UCSD-AML1 (cell line): ENCODE results near the gene ASTN2.

ENCODE experiments used
- DNase-seq: peaks from one replicate; lab custom pipeline; 2025; ENCODE audit not compliant: unreplicated experiment; lab: John Stamatoyannopoulos, UW

Gene ASTN2

DNA sequence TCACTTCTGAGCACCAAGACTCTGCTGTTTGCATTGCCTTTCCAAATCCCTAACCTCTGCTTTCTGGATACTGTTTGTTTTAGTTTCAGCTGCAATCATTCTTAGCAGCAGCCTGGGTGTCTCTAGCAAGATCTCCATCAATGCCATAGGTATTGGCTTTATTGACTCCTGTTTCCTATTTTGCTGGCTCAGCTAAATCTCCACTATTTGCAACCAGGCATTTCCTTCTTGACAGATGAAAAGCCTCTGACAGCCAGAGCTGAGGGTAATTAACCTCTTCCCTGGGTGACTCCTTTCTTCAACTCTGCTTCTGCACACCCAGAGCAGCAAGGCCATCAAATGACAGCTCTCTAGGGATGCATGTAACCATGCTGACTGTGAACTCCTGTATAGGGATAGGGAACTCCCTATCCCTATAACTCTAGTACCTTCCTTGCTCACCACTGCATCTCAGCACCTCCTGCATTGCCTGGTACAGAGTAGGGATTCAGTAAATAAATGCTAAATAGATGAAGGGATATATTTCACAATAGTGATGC, 434.2 kb downstream of the ASTN2 start:
- no peak for DNase-seq

DNA sequence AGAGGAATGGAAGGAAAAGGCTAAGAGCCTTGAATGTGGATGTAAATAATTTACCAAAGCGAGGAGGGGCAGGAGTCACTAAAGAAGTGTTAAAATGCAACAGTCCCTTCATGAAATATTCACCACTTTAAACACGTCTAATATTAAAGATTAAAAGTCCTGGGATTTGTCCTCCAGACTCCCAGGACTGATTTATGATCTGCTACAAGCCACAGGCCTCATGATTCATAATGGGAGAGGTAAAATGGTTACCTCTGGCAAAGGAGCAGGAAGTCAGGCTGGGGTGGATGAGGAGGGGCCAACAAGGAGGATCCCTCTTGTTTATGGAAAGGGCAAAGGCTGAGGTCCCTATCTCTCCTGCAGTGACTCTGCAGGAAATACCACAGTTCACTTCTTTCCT, 435.4 kb downstream of the ASTN2 start:
- DNase-seq: no peak

DNA sequence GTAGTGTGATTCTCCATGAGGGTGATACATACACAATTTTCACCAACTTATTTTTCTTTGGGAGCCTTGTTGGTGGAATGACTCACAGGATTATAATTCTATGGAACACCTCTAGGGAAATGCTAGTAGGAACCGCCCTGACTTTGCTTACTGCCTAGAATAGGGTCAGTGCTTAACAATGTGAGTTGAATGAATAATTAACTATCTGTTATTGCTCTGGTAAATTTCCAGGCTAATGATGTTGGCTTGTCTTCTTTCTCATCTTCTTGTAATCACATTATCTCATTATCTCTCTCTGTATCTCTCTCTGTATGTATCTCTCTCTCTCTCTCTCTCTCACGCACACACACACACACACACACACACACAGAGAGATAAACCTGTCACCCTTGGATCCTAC, 436.7 kb downstream of the ASTN2 start:
- DNase-seq: no peak

DNA sequence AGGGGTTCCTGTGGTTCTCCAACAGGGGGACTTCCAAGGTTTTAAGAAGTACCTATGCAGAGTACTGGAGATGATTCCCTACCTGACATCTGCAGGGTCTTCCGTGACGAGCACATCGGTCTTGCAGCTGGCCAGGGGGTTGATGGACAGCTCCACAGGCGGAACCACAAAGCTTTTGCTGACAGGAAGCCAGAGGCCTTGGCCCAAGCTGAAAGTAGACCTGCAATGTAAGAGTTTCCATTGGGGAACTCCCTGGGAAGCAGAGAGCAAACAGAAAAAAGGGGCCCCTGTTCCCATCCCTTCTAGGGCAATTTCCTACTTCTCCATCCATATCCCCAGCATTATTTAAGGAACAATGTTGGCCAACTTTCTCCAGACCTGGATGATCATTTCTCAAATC, 439.7 kb downstream of the ASTN2 start:
- DNase-seq: no peak

DNA sequence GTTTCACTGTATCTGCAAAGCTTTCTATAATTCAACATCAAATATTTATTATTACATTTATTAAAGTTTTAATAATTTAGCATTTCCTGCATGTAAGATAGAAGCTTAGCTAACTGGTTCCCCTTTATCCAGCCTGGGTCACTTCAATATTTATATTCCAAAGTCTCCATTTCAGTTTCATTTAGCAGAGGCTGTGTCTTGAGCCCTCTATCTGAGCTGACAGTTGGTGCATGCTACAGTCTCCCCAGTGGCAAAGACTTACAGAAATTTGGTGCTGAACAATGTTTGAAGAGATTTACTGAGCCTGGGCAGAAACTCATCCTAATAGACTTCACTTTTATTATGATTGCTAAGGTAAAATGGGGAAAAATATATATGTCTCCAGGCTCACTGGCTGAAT, 448.7 kb downstream of the ASTN2 start:
- DNase-seq: no peak

DNA sequence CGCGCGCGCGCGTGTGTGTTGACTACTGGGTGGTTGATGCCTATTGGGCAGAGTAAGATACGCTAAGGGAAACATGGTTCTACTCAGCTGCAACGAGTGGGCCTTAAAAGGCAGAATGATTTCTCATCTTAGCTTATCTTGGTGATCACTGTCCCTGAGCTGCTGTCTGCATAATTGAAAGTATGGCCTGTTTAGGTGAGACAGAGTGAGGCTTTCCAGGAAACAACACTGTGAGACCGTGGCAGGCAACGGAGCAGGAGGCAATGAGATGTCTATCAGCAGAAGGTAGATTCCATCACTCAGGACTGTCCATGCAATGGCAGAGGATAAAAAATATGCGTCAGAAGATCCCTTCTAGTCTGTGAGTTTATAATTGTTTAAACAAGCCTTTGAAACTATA, 450.6 kb downstream of the ASTN2 start:
- no peak for DNase-seq

DNA sequence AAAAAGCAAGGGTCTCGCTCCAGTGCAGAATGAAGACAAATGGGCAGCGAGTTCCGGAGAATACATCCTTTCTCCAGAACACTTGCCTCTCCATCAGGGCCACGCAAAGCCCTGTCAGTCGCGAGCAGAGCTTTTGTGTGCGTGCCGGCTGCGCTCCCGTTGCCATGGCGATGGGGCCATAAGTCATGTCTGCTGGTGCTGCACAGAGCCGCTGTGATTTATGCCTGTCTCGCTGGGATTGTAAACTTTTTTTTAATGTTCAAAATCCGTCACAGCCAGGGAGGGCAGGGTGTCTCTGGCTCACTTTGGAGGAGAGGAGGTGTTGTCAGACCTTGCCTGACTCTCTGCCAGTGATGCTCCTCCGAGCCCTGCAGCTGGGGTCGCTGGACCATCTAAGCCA, 455.0 kb downstream of the ASTN2 start:
- no peak for DNase-seq

DNA sequence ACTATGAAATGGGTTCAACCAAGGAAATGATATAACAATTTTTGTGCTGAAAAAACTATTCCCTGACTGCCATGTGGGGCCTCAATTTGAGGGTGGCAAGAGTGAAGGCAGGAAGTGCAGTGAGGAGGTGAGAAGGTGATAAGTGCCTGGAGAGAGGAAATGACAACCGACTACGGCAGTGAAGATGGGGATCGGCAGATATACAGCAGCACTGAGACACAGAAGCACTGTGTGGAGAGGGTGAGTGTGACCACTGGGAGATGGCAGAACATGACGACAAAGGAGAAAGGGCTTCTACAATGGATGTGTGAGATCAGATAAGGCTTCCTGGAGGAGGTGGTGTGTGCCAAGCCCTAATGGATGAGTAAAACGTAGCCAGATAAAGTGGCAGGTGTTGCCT, 456.0 kb downstream of the ASTN2 start:
- peak; percentile 12 for DNase-seq

DNA sequence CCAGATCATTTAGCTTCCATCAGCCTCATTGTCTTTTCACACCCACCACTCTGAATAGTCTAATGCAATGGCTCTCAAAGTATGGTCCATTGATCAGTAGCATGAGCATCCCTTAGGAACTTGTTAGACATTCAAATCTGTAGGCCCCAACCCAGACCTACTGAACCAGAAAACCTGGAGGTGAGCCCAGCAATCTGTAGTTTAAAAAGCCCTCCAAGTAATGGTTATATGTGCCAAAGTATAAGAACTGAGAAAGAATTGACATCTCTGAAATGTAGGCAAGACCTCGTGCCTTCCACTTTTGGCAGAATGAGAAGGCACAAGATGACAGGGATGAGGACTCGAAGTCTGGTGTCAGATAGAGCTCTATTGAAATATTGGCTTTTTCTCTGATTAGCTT, 460.1 kb downstream of the ASTN2 start:
- no peak for DNase-seq

DNA sequence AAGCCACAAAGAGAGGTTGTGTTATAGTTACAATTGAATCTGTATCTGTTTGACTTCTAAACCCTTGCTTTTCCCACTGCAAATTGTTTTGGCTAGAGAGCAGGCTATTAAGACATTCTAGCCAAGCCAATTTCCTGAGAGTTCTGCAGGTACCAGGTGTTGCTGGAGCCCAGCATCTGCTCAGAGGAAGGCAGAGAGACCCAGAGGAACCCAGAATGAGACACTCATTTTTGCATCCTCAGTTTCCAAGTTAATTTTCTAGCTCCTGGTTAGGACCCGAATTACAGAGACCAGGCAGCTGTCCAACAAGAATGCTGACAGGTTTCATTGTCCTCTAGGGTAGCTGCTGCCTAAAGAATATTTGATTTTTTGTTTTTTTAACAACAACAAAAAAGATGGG, 461.6 kb downstream of the ASTN2 start:
- DNase-seq: no peak

DNA sequence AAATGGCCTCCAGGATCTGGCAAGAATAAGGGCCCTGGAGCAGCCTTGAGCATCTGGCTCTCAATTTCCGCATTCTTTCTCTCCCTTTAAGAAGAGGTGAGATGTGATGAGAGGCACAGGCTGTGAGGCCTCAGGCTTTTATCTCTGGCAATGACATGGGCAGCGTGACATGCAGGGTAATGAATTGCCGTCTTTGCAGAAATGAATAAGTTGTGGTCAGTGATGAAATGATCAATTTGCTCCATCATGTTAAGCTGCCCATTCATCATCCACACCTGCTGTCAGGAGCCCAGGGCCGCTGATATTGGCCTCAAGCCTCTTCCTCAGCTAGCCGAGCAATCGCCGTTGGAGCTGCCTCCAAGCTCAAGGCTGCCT, 462.4 kb downstream of the ASTN2 start:
- DNase-seq: no peak

DNA sequence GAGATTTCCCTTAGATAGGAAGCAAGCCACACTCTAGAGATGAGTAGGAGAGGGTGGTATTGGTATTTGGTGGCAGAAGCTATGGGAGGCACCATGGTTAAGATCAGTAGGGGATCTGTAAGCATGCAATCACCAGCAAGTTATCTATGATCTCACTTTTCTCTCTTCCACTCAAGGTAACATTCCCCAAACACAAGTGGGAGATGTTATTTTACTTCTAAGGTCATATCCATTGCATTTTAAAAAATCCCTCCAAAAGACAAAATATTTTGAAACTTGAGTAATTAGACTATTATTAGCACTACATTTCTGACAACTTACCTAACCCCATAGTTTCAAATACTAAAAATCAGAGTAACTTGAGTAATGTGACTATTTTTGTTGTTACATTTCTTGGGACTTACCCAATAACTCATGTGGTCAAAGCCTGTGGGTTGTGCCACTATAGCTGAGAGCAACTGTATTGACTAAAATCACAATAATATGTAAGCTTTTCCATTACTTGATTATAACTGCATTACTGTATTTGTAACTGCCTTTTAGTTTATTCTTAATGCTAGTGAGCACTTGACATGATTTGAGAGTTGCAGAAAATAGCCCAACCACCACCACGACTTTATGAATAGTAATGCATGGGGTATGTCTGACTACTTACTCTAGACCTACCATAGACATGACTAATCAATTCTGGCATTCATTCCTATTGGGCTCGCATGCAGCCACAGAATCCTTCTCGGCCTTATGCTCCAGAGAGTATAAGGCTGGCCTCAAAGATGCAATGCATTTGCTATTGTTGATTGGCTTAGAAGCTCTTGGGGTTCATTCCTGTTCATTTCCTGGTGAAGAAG, 463.0 kb downstream of the ASTN2 start:
- DNase-seq: no peak

DNA sequence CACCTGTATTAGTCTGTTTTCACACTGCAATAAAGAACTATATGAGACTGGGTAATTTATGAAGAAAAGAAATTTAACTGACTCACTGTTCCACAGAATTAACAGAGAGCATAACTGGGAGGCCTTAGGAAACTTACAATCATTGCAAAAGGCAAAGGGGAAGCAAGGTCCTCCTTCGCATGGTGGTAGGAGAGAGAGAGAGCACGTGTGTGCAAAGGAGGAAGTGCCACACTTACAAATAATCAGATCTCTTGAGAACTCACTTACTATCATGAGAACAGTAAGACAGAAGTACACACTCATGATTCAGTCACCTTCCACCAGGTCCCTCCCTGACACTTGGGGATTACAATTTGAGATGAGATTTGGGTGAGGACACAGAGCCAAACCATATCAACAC, 469.0 kb downstream of the ASTN2 start:
- DNase-seq: peak; percentile 12

DNA sequence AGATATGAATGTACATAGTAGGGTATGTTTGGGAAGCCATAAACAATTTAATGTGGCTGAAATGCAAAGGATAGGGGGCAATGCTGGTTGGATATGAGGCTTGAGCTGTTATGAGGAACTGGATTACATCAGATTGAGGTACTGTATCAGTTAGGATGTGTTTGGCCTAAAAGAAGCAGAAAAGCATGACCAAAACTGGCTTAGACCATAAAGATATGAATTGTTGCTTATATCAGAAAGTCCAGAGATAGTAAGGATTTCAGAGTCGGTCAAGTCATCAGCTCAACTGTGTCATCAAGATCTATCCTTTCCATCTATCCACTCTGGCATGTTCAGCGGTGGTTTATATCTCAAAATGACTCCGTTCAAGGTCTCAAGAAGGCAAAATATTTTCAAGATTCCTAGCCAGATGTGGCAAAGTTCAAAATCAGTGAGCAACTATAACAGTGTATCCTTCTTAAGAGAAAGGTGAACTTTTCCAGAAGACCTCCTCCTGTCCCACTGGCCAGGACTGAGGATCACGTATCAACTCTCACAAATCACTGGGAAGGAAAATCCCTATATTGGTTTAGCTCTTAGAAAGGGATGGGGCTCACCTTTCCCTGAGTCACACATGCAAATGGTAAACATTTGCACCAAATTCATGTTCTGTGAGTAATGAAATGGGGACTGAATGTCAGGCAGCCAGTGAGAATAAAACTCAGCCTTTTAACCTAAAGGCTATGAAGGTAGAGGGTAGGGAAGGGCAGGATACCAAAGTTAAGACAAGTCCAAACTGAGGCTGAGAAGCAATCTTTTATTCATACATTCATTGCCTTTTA, 469.9 kb downstream of the ASTN2 start:
- no peak for DNase-seq

DNA sequence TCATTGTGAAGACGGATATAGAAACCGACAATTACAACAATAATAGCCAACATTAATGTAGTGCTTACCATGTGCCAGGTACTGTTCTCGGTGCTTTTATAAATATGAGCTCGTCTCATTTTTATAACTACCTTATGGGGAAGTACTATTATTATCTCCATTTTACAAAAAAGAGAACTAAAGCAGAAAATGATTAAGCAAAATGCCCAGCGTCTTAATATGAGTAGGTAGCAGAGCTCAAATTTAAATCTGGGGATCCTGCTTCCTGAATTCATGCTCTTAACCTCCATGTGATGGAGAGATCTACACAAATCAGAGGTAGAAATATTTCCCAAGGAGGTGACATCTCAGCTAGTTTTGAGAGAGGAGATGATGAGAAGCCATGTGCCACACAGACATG, 470.9 kb downstream of the ASTN2 start:
- no peak for DNase-seq

DNA sequence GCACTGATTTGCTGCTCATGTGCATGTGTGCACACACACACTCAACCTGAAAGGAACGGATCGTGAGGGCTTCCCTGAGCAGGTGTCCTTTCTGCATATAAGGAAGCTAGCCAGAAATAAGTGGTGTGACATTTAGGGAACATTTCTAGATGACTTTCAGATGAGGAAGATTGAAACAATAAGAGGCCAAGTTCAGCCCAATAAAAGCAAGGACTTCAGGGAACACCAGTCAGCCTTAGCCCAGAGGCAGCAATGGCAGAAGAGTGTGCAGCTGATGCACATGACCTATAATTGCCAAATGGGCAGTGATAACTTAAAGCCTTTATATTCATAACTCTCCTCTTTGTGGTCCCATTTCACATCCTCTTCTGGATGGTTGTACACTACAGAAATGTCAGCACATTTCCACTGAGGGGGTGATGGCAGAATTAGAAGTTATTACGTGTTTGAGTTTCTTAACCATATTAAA, 472.2 kb downstream of the ASTN2 start:
- DNase-seq: no peak

DNA sequence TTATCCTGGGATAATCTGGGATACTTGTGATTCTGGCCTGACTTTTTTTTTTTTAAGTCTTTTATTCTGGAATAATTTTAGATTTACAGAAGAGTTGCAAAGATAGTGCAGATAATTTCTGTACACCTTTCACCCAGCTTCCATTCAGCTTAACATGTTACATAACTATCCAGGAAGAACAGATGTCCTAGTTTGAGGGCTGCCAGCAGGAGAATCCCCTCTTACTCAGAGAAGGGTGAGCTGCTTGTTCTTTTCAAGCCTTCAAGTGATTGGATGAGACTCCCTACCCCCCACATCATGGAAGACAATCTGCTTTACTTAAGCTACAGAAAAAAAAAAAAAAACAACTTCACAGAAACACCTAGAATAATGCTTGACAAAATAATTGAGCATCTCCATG, 473.6 kb downstream of the ASTN2 start:
- DNase-seq: no peak

DNA sequence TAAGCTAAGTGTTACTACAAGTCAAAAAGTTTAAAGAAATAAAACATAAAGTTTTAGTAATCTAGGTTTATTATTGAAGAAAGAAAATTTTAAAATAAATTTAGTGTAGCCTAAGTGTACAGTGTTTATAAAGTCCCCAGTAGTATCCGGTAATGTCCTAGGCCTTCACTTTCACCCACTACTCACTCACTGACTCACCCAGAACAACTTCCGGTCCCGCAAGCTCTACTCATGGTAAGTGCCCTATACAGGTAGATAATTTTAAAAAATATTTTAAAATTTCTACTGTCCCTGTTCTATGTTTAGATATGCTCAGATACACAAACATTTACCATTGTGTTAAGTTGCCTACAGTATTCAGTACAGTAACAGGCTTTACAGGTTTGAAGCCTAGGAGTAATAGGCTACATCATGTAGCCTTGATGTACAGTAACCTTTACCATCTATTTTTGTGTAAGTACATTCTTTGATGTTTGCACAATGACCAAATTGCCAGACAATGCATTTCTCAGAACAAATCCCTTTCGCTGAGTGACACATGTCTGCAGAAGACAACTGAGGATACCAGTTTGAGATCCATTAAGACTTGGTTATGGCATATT, 474.1 kb downstream of the ASTN2 start:
- no peak for DNase-seq

DNA sequence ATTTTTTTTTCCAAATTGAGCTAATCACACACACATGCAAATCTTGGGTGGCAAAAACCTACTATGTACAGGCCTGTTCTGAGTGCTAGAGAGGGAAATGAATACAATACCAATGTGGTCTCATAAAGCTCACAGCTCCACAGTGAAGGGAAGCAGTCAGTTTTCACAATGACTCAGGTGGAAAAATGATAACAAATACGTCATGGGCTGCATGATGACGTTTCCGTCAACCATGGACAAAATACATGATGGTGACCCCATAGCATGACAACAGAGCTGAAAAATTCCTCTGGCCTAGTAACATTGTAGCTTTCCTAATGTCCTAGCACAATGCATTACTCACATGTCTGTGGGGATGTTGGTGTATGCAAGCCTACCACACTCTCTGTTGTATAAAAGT, 475.2 kb downstream of the ASTN2 start:
- no peak for DNase-seq

DNA sequence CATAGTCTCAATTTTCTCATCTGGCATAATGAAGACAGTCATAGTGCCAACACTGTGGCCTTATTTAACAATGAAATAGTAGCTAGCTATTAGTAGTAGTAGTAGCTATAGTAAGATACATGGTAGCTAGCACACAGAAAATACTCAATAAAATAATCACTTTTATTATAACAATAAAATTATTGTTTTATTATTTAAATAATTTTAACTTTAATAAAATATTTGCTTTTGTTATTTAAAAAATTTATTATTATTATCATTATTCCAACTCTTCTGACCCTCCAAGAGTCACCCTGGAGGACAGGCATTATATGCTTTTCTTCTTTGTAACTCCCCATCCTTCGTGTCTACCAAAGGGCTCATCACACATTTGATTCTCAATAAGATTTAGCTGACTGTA, 475.7 kb downstream of the ASTN2 start:
- no peak for DNase-seq

DNA sequence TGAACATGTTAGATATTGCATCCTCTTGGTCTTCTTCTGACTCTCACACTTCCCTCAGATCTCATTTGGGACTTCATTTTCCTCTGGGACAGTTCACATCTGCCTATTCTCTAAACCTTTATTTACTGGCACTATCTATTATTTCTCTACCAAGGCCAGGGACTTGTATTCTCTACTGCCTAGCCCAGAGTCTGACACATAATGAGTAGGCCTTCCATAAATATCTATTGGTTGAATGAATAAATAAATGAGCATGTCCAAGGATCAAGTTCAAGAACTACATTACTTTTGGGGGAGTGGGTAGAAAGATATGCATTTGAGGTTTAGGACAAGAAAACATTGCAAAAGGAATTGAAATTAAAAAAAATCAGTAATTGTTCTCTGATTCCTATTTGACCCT, 477.5 kb downstream of the ASTN2 start:
- no peak for DNase-seq
